PFSK-1 (cell line): ENCODE results near the gene SCUBE1.

Experiments used
- FOXP2 ChIP-seq: optimal IDR thresholded peaks from 2 replicates; pipeline ENCODE3; 2011; ENCODE audit warnings: borderline replicate concordance, control low read depth, inconsistent platforms; ENCODE audit not compliant: insufficient read depth; ENCODE audit errors: extremely low read length, extremely low read depth
- POLR2AphosphoS5 ChIP-seq: IDR thresholded peaks from 2 replicates; pipeline ENCODE4 v1.6.1; 2012; ENCODE audit warnings: low read depth, mild to moderate bottlenecking, control low read depth, low read length, moderate library complexity
- REST ChIP-seq, 2 experiments: IDR thresholded peaks; 2 replicates each; pipeline versions ENCODE4 v1.6.1 to v1.8.0; 2011 to 2012; ENCODE audit warnings: low read depth in 2 of 2, low read length in 2 of 2, control low read depth in 1 of 2, inconsistent platforms in 1 of 2, mild to moderate bottlenecking in 1 of 2, moderate library complexity in 1 of 2; ENCODE audit not compliant: insufficient read depth in 1 of 2
- SIN3A ChIP-seq: IDR thresholded peaks from 2 replicates; pipeline ENCODE4 v1.6.1; 2012; ENCODE audit warnings: mild to moderate bottlenecking, low read length, moderate library complexity, borderline replicate concordance; ENCODE audit not compliant: insufficient read depth
- TAF1 ChIP-seq: IDR thresholded peaks from 2 replicates; pipeline ENCODE4 v1.6.1; 2012; ENCODE audit warnings: low read length, control low read depth, borderline replicate concordance; ENCODE audit not compliant: insufficient read depth

SCUBE1 gene

GRCh38 chr22:43295660-43296059, 47.5 kb downstream of the SCUBE1 start:
- TF ChIP-seq FOXP2 (no peak), SIN3A (no peak), POLR2AphosphoS5 (no peak), REST (IDR thresholded peaks at IDR 0.05; ENCODE audit: insufficient read depth in 1 of 2, low read depth in 2 of 2, low read length in 2 of 2) (no peak), TAF1 (no peak)

GRCh38 chr22:43295173-43295572, 48.0 kb downstream of the SCUBE1 start:
- no peak for TF ChIP-seq FOXP2
- no peak for TF ChIP-seq TAF1
- no peak for TF ChIP-seq SIN3A
- TF ChIP-seq POLR2AphosphoS5 = no peak
- TF ChIP-seq REST (IDR thresholded peaks at IDR 0.05; ENCODE audit: insufficient read depth in 1 of 2, low read depth in 2 of 2, low read length in 2 of 2) = no peak

- TF ChIP-seq SIN3A (no peak), FOXP2 (no peak), REST (IDR thresholded peaks at IDR 0.05; ENCODE audit: insufficient read depth in 1 of 2, low read depth in 2 of 2, low read length in 2 of 2) (no peak), POLR2AphosphoS5 (no peak), TAF1 (no peak)
Measured at GRCh38 chr22:43293655-43294392, 49.3 kb downstream of the SCUBE1 start.

- TF ChIP-seq FOXP2 (no peak), POLR2AphosphoS5 (no peak), REST (IDR thresholded peaks at IDR 0.05; ENCODE audit: insufficient read depth in 1 of 2, low read depth in 2 of 2, low read length in 2 of 2) (no peak), SIN3A (no peak), TAF1 (no peak)
Measured at GRCh38 chr22:43293259-43293654, 49.9 kb downstream of the SCUBE1 start.

- TF ChIP-seq TAF1 (no peak), FOXP2 (no peak), SIN3A (no peak), REST (IDR thresholded peaks at IDR 0.05; ENCODE audit: insufficient read depth in 1 of 2, low read depth in 2 of 2, low read length in 2 of 2) (no peak), POLR2AphosphoS5 (no peak)
Measured at GRCh38 chr22:43292630-43293018, 50.5 kb downstream of the SCUBE1 start.
